ENCODE results near the gene SVIL. TPM values are rescaled to one million over a fixed set of nuclear protein-coding genes. Genes with fewer than 3 reads are reported as not detected.

The SVIL gene
- total and polyA plus RNA-seq, 2 of the 13 experiments (the other 11 are each of a cell fraction or from before 2014, with no cell fraction given), result 3.9 to 12.1 TPM

GRCh38 chr10:29635711-29636144, 957 bp upstream of the SVIL start (continued):
- TF ChIP-seq ZSCAN20 (CRISPR knock-in tag; IDR thresholded peaks at IDR 0.05; ENCODE audit: borderline replicate concordance), result no peak
- no peak; the same call in 1 of the 2 replicates for TF ChIP-seq KMT2B (CRISPR knock-in tag; IDR thresholded peaks at IDR 0.05)
- TF ChIP-seq ZFP36 (IDR thresholded peaks at IDR 0.05; ENCODE audit: borderline replicate concordance, low read depth, low read length, partially characterized antibody), result no peak
- TF ChIP-seq NFAT5 (CRISPR knock-in tag; IDR thresholded peaks at IDR 0.05), result no peak
- TF ChIP-seq HMG20B (CRISPR knock-in tag; conservative IDR thresholded peaks at IDR 0.05), result no peak
- TF ChIP-seq ARNTL (CRISPR knock-in tag; IDR thresholded peaks at IDR 0.05), result 0 out of 2 replicates have a peak, but pooled peaks have one; percentile 27
- peak; percentile 25; the same call in 1 of the 2 replicates for TF ChIP-seq ZNF652 (CRISPR knock-in tag; IDR thresholded peaks at IDR 0.05; ENCODE audit: borderline replicate concordance, low read depth)
- no peak for TF ChIP-seq ZNF605 (CRISPR knock-in tag; IDR thresholded peaks at IDR 0.05)
- TF ChIP-seq SUZ12 (IDR thresholded peaks at IDR 0.05; ENCODE audit: low read depth, low read length), result no peak
- TF ChIP-seq CENPBD1 (CRISPR knock-in tag; IDR thresholded peaks at IDR 0.05; ENCODE audit: borderline replicate concordance, low read depth), result no peak
- TF ChIP-seq ZSCAN9 (CRISPR knock-in tag; IDR thresholded peaks at IDR 0.05; ENCODE audit: borderline replicate concordance), result no peak
- TF ChIP-seq IRF1 (CRISPR knock-in tag; IDR thresholded peaks at IDR 0.05; ENCODE audit: low read depth), result no peak
- TF ChIP-seq TOPORS (CRISPR knock-in tag; IDR thresholded peaks at IDR 0.05), result no peak
- no peak for TF ChIP-seq GZF1 (CRISPR knock-in tag; IDR thresholded peaks at IDR 0.05)
- no peak for TF ChIP-seq EEA1 (CRISPR knock-in tag; IDR thresholded peaks at IDR 0.05; ENCODE audit: borderline replicate concordance)
- no peak for TF ChIP-seq FUBP1 (CRISPR knock-in tag; IDR thresholded peaks at IDR 0.05; ENCODE audit: borderline replicate concordance)
- no peak for TF ChIP-seq ZNF770 (CRISPR knock-in tag; IDR thresholded peaks at IDR 0.05)
- no peak for TF ChIP-seq ZNF660 (CRISPR knock-in tag; IDR thresholded peaks at IDR 0.05; ENCODE audit: borderline replicate concordance, low read depth)
- no peak for TF ChIP-seq FOSL1 (CRISPR knock-in tag; IDR thresholded peaks at IDR 0.05; ENCODE audit: borderline replicate concordance)
- TF ChIP-seq RXRB (CRISPR knock-in tag; IDR thresholded peaks at IDR 0.05; ENCODE audit: borderline replicate concordance), result no peak
